Large intestine (tissue), 3 donors: ENCODE measurements around the gene SARS2. TPM values are rescaled to one million over a fixed set of nuclear protein-coding genes. Genes with fewer than 3 reads are reported as not detected.
"Not testable (repeated sequence)": the region's sequence is repeated elsewhere in the genome, so short reads cannot be mapped to it uniquely, and the experiment has no call there.

ENCODE experiments used
- DNase-seq, 2 donors: peaks; one replicate each; pipeline versions ENCODE4 v3.0.0 to v3.0.0-alpha.2; 2013
- H3K27ac ChIP-seq: one replicate; pipeline ENCODE4 v1.5.1; 2013; ENCODE audit warnings: low read length
- H3K27me3 ChIP-seq: 2 replicates; pipeline ENCODE4 v1.6.1; 2013; ENCODE audit warnings: low read length; ENCODE audit not compliant: control insufficient read depth, insufficient read depth
- H3K36me3 ChIP-seq: 2 replicates; pipeline ENCODE4 v1.6.1; 2013; ENCODE audit warnings: low read length; ENCODE audit not compliant: control insufficient read depth, insufficient read depth
- H3K4me1 ChIP-seq: one replicate; pipeline ENCODE4 v1.6.1; 2013; ENCODE audit warnings: low read length; ENCODE audit not compliant: control insufficient read depth, insufficient read depth
- H3K4me3 ChIP-seq: one replicate; pipeline ENCODE4 v1.5.1; 2013; ENCODE audit warnings: low read length
- H3K9me3 ChIP-seq: one replicate; pipeline ENCODE4 v1.6.1; 2013; ENCODE audit warnings: mild to moderate bottlenecking, low read depth, low read length, moderate library complexity; ENCODE audit not compliant: control insufficient read depth
- WGBS: methylation state at CpG from one replicate; pipeline ENCODE4 v1.1.5; 2013; ENCODE audit warnings: low lambda C conversion rate; ENCODE audit not compliant: insufficient coverage; 5-methylcytosine and 5-hydroxymethylcytosine counted together
- polyA plus RNA-seq: library from polyadenylated mRNA; unstranded; fragments of 120-200 nt; gene quantifications from one replicate; pipeline ENCODE4 v1.2.1, GENCODE V29; 2013

The SARS2 gene
- polyA plus RNA-seq, 1 donor = 34.9 TPM

DNA sequence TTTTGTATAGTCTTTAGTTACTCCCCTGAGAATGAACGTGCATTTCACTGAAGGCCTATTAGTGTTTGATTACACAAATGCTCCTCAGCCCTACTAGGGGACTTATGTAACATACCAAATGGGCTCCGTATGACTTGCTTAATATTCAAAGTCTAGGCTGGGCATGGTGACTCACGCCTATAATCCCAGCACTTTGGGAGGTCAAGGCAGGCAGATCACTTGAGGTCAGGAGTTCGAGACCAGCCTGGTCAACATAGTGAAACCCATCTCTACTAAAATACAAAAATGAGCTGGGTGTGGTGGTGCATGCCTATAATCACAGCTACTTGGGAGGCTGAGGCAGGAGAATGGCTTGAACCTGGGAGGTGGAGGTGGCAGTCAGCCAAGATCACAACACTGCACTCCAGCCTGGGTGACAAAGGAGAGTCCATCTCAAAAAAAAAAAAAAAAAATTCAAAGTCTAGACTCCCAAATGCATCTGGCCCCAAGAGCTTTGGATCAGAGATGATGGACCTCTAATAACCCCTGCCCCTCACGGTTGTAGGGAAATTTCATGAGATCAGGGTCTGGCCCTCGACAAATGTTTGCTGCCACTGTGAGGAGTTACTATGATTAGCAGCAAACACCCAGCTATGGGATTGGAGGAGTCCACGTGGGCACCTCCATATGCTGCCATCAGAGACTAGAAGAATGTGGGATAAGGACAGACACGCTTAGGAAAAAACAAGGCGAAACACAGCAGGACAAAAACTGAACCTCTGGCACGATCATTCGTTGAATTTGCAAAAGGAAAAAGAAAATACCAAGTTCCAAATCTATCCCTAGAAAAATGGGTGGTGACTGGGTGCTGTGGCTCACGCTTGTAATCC is 40.3 kb upstream of the SARS2 start:
- WGBS = 80% methylated on average over 1 of the region's 12 CpGs
- Histone ChIP-seq H3K27me3 (no peaks in the 10 kb centered on the region), H3K9me3 (no peaks in the 10 kb centered on the region), H3K36me3 (peaks cover 19% of the 10 kb centered on the region), H3K4me3 (no peak overlapping the region), H3K27ac (no peak overlapping the region), H3K4me1 (peaks cover 11% of the 10 kb centered on the region)
- peak in 1 of 2 donors; percentile 33 for DNase-seq

DNA sequence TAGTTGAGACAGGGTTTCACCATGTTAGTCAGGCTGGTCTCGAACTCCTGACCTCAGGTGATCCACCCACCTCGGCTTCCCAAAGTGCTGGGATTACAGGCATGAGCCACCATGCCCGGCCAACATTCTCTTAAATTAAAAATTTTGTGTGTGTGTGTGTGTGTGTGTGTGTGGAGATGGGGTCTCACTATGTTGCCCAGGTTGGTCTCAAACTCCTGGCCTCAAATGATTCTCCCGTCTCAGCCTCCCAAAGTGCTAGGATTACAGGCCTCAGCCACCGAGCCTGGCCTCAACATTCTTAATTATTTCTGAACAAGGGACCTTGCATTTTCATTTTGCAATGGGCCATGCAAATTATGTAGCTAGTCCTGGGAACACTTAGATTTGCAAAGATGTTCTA is 35.6 kb upstream of the SARS2 start:
- H3K27ac ChIP-seq, H3K9me3 ChIP-seq, DNase-seq, H3K4me3 ChIP-seq, H3K27me3 ChIP-seq: not testable (repeated sequence)
- Histone ChIP-seq H3K36me3 (peaks cover 18% of the 10 kb centered on the region), H3K4me1 (peaks cover 11% of the 10 kb centered on the region)
- no CpG with 5 or more reads among the region's 5 CpGs for WGBS

DNA sequence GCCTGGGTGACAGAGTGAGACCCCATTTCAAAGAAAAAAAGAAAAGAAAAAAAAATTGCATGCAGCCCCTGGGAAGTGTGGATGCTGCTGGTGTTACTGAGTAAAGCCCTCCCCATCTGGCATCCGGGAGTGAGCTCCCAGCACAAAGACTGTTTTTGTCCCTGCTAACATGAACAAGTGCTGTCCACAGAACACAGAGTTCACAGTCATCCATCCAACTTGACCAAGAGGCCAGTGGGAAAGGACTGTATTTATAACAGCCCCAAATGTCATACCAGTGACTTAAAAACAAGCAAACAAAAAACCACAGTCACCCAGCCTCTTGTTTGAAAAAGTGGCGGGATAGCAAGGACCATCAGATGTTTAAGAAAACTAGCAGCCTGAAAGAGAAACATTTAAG is 34.2 kb upstream of the SARS2 start:
- peaks cover 15% of the 10 kb centered on the region for H3K36me3 ChIP-seq
- no peak for DNase-seq
- H3K9me3 ChIP-seq = no peaks in the 10 kb centered on the region
- 100% methylated on average over 1 of the region's 2 CpGs for WGBS
- peaks cover 10% of the 10 kb centered on the region for H3K4me1 ChIP-seq
- H3K27me3 ChIP-seq = no peaks in the 10 kb centered on the region
- no peak overlapping the region for H3K4me3 ChIP-seq
- H3K27ac ChIP-seq = no peak overlapping the region

DNA sequence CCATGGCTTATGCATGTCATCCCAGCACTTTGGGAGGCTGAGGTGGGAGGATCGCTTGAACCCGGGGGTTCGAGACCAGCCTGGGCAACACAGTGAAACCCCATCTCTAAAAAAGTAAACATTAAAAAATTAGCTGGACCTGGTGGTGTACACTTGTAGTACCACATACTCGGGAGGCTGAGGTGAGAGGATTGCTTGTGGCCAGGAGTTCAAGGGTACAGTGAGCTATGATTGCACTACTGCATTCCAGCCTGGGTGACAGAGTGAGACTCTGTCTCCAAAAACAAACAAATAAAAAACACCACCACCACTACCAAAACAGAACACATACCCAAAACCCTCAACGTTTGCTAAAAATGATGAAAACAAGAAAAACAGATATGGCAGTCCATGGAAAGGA is 29.1 kb upstream of the SARS2 start:
- Histone ChIP-seq H3K9me3 (no peaks in the 10 kb centered on the region), H3K27ac (no peak overlapping the region), H3K27me3 (no peaks in the 10 kb centered on the region), H3K4me1 (peaks cover 3% of the 10 kb centered on the region), H3K4me3 (no peak overlapping the region), H3K36me3 (peaks cover 20% of the 10 kb centered on the region)
- DNase-seq = no peak
- no CpG with 5 or more reads among the region's 5 CpGs for whole genome bisulfite sequencing

GRCh38 chr19:38958301-38958700 is 27.7 kb upstream of the SARS2 start:
- no peaks in the 10 kb centered on the region for H3K9me3 ChIP-seq
- no peak overlapping the region for H3K4me3 ChIP-seq
- no peak overlapping the region for H3K27ac ChIP-seq
- H3K4me1 ChIP-seq = peaks cover 3% of the 10 kb centered on the region
- DNase-seq = no peak
- H3K36me3 ChIP-seq = peaks cover 15% of the 10 kb centered on the region
- H3K27me3 ChIP-seq = no peaks in the 10 kb centered on the region
- no CpG with 5 or more reads among the region's 2 CpGs for WGBS

- no peaks in the 10 kb centered on the region for H3K27me3 ChIP-seq
- H3K4me1 ChIP-seq = peaks cover 8% of the 10 kb centered on the region
- no peaks in the 10 kb centered on the region for H3K9me3 ChIP-seq
- no peak for DNase-seq
- no peak overlapping the region for H3K27ac ChIP-seq
- WGBS = no CpG with 5 or more reads among the region's 2 CpGs
- peaks cover 14% of the 10 kb centered on the region for H3K36me3 ChIP-seq
- no peak overlapping the region for H3K4me3 ChIP-seq
These were observed 25.7 kb upstream of the SARS2 start for GRCh38 chr19:38956264-38956663.

GRCh38 chr19:38953677-38954076 is 23.1 kb upstream of the SARS2 start:
- no peaks in the 10 kb centered on the region for H3K27me3 ChIP-seq
- H3K36me3 ChIP-seq = peaks cover 15% of the 10 kb centered on the region
- WGBS = 100% methylated on average over 1 of the region's 4 CpGs
- peaks cover 6% of the 10 kb centered on the region for H3K9me3 ChIP-seq
- peaks cover 13% of the 10 kb centered on the region for H3K4me1 ChIP-seq
- no peak for DNase-seq
- H3K4me3 ChIP-seq = no peak overlapping the region
- no peak overlapping the region for H3K27ac ChIP-seq

DNA sequence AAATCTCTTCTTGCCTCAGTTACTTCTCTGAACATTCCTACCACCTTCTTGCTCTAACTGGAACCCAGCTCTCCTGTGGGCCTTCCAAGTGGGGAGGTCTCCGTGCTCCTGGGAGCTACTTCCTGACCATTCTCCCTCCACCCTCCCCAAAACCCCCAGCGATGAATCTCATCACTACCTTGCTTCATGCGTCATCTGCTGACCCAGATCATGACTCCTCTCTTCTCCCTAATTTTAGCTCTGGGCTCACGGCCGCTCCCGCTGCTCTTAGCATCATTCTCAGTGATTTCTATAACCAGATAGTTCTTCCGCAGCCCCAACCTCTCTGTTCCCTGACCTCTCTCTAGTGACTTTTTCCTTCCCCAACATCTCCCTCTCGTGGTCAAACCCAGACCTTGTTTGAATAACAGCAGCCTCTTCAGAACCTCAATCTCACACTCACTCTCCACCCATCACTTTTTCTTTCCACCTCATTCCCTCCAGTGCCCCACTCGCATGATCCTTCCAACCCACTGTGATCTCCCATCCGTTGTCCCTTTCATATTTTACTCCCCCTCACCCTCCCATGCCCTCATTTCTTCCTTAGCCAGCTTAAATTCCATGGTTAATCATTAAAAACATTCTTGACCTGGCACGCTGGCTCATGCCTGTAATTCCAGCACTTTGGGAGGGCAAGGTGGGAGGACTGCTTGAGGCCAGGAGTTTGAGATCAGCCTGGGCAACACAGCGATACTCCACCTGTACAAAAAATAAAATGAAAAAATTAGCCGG is 22.0 kb upstream of the SARS2 start:
- H3K4me3 ChIP-seq = no peak overlapping the region
- no peaks in the 10 kb centered on the region for H3K27me3 ChIP-seq
- peak in 1 of 2 donors; percentile 38 for DNase-seq
- 39% methylated on average over 3 of the region's 13 CpGs for WGBS
- H3K9me3 ChIP-seq = peaks cover 6% of the 10 kb centered on the region
- H3K4me1 ChIP-seq = peaks cover 13% of the 10 kb centered on the region
- no peak overlapping the region for H3K27ac ChIP-seq
- peaks cover 21% of the 10 kb centered on the region for H3K36me3 ChIP-seq

GRCh38 chr19:38951187-38951586 is 20.6 kb upstream of the SARS2 start:
- Histone ChIP-seq H3K27me3 (no peaks in the 10 kb centered on the region), H3K4me3 (no peak overlapping the region), H3K9me3 (peaks cover 6% of the 10 kb centered on the region), H3K36me3 (peaks cover 28% of the 10 kb centered on the region), H3K27ac (no peak overlapping the region), H3K4me1 (peaks cover 13% of the 10 kb centered on the region)
- DNase-seq = no peak
- WGBS = 80% methylated on average over 1 of the region's 3 CpGs

- peak; percentile 80 to 85 for DNase-seq
- H3K4me3 ChIP-seq = peak overlapping the region; percentile 16
- peaks cover 6% of the 10 kb centered on the region for H3K9me3 ChIP-seq
- H3K27ac ChIP-seq = no peak overlapping the region
- WGBS = 60% methylated on average over 3 of the region's 72 CpGs
- H3K36me3 ChIP-seq = peaks cover 35% of the 10 kb centered on the region
- peaks cover 13% of the 10 kb centered on the region for H3K4me1 ChIP-seq
- no peaks in the 10 kb centered on the region for H3K27me3 ChIP-seq
These were observed 19.2 kb upstream of the SARS2 start for GRCh38 chr19:38949580-38950367.
